HepG2 (cell line): Measurements from ENCODE around the gene MCM3. TPM values are rescaled to one million over a fixed set of nuclear protein-coding genes. Genes with fewer than 3 reads are reported as not detected.

Experiments
- AHDC1 ChIP-seq: sonication (generic); formaldehyde crosslinking; IDR thresholded peaks from 2 replicates; pipeline ENCODE4 v1.5.1; 2020; ENCODE audit warnings: mild to moderate bottlenecking, missing genetic modification reagents, borderline replicate concordance
- CREM ChIP-seq, 2 experiments: sonication (generic) in 1 of 2; formaldehyde crosslinking in 1 of 2; IDR thresholded peaks; 2 replicates each; pipeline versions ENCODE4 v1.4.0 to v1.6.1; 2016 to 2020; ENCODE audit warnings: antibody characterized with exemption in 1 of 2, mild to moderate bottlenecking in 1 of 2, missing genetic modification reagents in 1 of 2
- EP300 ChIP-seq, 3 experiments: sonication (generic) in 1 of 3; formaldehyde crosslinking in 1 of 3; IDR thresholded peaks; 2 replicates each; pipeline versions ENCODE4 v1.5.1 to v1.6.1; 2011 to 2020; ENCODE audit warnings: low read depth in 2 of 3, low read length in 2 of 3, borderline replicate concordance in 1 of 3, improper control_type of control experiment in 1 of 3, mild to moderate bottlenecking in 1 of 3, missing genetic modification reagents in 1 of 3, moderate library complexity in 1 of 3
- GATAD1 ChIP-seq: IDR thresholded peaks from 2 replicates; pipeline ENCODE4 v1.6.1; 2016; ENCODE audit warnings: missing genetic modification reagents, missing compliant biosample characterization
- RARA ChIP-seq: IDR thresholded peaks from 2 replicates; pipeline ENCODE4 v1.6.1; 2016; ENCODE audit warnings: missing genetic modification reagents, missing compliant biosample characterization
- REPIN1 ChIP-seq: sonication (generic); formaldehyde crosslinking; IDR thresholded peaks from 2 replicates; pipeline ENCODE4 v1.8.0; 2022; ENCODE audit warnings: missing genetic modification reagents, low read depth, mild to moderate bottlenecking, borderline replicate concordance
- SPEN ChIP-seq: sonication (generic); formaldehyde crosslinking; IDR thresholded peaks from 2 replicates; pipeline ENCODE4 v1.5.1; 2020; ENCODE audit warnings: low read depth, mild to moderate bottlenecking, missing genetic modification reagents
- TCF7 ChIP-seq: sonication (generic); IDR thresholded peaks from 2 replicates; pipeline ENCODE4 v1.6.1; 2016; ENCODE audit warnings: antibody characterized with exemption, low read depth
- ZBTB20 ChIP-seq: sonication (generic); formaldehyde crosslinking; IDR thresholded peaks from 2 replicates; pipeline ENCODE4 v1.8.1; 2023; ENCODE audit warnings: missing genetic modification reagents, low read depth, mild to moderate bottlenecking, borderline replicate concordance
- ZNF138 ChIP-seq: sonication (generic); formaldehyde crosslinking; IDR thresholded peaks from 2 replicates; pipeline ENCODE4 v1.5.0; 2020; ENCODE audit warnings: mild to moderate bottlenecking, low read depth, missing genetic modification reagents
- ZNF572 ChIP-seq: sonication (generic); formaldehyde crosslinking; IDR thresholded peaks from 2 replicates; pipeline ENCODE4 v1.5.1; 2020; ENCODE audit warnings: mild to moderate bottlenecking, missing genetic modification reagents
- ZNF574 ChIP-seq: sonication (generic); formaldehyde crosslinking; IDR thresholded peaks from 2 replicates; pipeline ENCODE4 v1.4.0; 2020; ENCODE audit warnings: missing genetic modification reagents
- ZNF710 ChIP-seq: sonication (generic); formaldehyde crosslinking; IDR thresholded peaks from 2 replicates; pipeline ENCODE4 v1.5.0; 2020; ENCODE audit warnings: mild to moderate bottlenecking, missing genetic modification reagents, borderline replicate concordance
- ZNF788 ChIP-seq: sonication (generic); formaldehyde crosslinking; IDR thresholded peaks from 2 replicates; pipeline ENCODE4 v1.5.0; 2020; ENCODE audit warnings: mild to moderate bottlenecking, missing genetic modification reagents, borderline replicate concordance
- polyA plus RNA-seq, 8 experiments: library from polyadenylated mRNA; depleted of rRNA in 3 of 8; stranded (reverse) in 7 of 8; unstranded in 1 of 8; fragments of >200 nt; fragmentation: Illumina TruSeq in 4 of 8; extraction: Trizol in 4 of 8; gene quantifications; 2 replicates each; pipeline versions ENCODE4 v1.2.1 to v1.2.3, GENCODE V29; 2011 to 2016; ENCODE audit warnings: low read depth in 4 of 8, missing spikeins in 1 of 8, mixed read lengths in 1 of 8; ENCODE audit not compliant: insufficient read depth in 1 of 8
- total RNA-seq, 5 experiments: library from RNA; depleted of rRNA; stranded (reverse); fragments of >200 nt; fragmentation: Illumina TruSeq; extraction: Trizol; gene quantifications; 2 replicates each; pipeline ENCODE4 v1.2.3, GENCODE V29; 2016; ENCODE audit warnings: low read depth in 1 of 5

MCM3 gene
- total and polyA plus RNA-seq, 2 of the 13 experiments (the other 11 are each of a cell fraction or from before 2014, with no cell fraction given): 164 to 288 TPM

GRCh38 chr6:52245425-52245824 lies 39.1 kb downstream of the MCM3 start (continued):
- peak; percentile 62; the same call in 1 of the 2 replicates for TF ChIP-seq SPEN (CRISPR knock-in tag)
- peak; percentile 74; the same call in 1 of the 2 replicates for TF ChIP-seq AHDC1 (CRISPR knock-in tag)
- peak; percentile 59 for TF ChIP-seq TCF7
- TF ChIP-seq ZNF572 (CRISPR knock-in tag): no peak
- TF ChIP-seq ZBTB20 (CRISPR knock-in tag): 0 out of 2 replicates have a peak, but pooled peaks have one; percentile 26
- peak; percentile 43 for TF ChIP-seq CREM (IDR thresholded peaks at IDR 0.05)
- no peak for TF ChIP-seq CREM (CRISPR knock-in tag; IDR thresholded peaks at IDR 0.05)
- TF ChIP-seq ZNF138 (CRISPR knock-in tag): no peak
- no peak for TF ChIP-seq REPIN1 (CRISPR knock-in tag)
- TF ChIP-seq RARA (CRISPR knock-in tag): peak; percentile 93
- 0 out of 2 replicates have a peak, but pooled peaks have one; percentile 23 for TF ChIP-seq ZNF788
- TF ChIP-seq GATAD1 (CRISPR knock-in tag): 0 out of 2 replicates have a peak, but pooled peaks have one; percentile 25
- TF ChIP-seq ZNF710 (CRISPR knock-in tag): peak; percentile 47; the same call in 1 of the 2 replicates
- TF ChIP-seq EP300 (IDR thresholded peaks at IDR 0.05; ENCODE audit: low read depth in 2 of 2, low read length in 2 of 2): 0 out of 4 replicates have a peak, but pooled peaks of 1 of the 2 experiments have one; percentile 11
- no peak for TF ChIP-seq EP300 (CRISPR knock-in tag; IDR thresholded peaks at IDR 0.05; ENCODE audit: borderline replicate concordance)
- no peak for TF ChIP-seq ZNF574 (CRISPR knock-in tag)
